HG02870 (cell line): ENCODE data around the gene PLEKHJ1.

Experiments used
- ATAC-seq: cut with Tn5 transposase; IDR thresholded peaks from one replicate; pipeline ENCODE4 v1.9.1; 2021; ENCODE audit warnings: mild to moderate bottlenecking, moderate library complexity; ENCODE audit not compliant: unreplicated experiment

Gene PLEKHJ1

GRCh38 chr19:2237051-2237868, 1.1 kb upstream of the PLEKHJ1 start:
- ATAC-seq = no peak

- ATAC-seq = no peak
Measured at GRCh38 chr19:2236064-2236313, 140 bp downstream of the PLEKHJ1 start.

DNA sequence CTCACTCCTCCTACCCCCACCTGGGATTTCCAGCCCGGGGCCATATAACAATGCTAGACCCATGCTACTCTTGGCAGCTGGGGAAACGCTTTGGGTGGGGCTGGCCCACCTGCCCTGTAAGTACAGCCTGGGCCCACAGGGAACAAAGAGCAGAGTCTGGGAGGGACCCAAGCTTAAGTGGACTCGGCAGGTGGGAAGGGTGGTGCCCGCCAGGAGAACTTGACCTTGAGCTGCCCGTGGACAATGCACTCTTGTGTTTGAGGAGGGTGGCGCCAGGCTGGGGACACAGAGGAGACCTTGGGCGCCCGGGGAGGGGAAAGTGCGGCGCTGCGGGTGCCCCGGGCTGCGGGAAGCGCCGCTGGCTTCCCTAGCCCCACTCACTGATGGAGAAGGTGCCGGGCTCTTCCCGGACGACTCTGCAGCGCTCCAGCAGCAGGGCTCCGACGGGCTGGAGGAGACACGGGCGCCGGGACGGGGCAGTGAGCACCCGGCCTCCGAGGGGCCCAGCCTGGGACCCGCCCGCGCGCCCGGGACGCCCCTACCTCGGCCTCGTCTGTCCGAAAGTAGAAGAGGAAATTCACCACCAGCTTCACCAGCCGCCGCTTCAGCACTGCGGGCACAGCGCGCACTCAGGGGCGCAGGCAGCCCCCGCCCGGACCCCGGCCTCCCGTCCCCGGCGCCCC, 607 bp downstream of the PLEKHJ1 start:
- no peak for ATAC-seq

GRCh38 chr19:2234996-2235380, 1.1 kb downstream of the PLEKHJ1 start:
- no peak for ATAC-seq

GRCh38 chr19:2233601-2234280, 2.4 kb downstream of the PLEKHJ1 start:
- no peak for ATAC-seq

DNA sequence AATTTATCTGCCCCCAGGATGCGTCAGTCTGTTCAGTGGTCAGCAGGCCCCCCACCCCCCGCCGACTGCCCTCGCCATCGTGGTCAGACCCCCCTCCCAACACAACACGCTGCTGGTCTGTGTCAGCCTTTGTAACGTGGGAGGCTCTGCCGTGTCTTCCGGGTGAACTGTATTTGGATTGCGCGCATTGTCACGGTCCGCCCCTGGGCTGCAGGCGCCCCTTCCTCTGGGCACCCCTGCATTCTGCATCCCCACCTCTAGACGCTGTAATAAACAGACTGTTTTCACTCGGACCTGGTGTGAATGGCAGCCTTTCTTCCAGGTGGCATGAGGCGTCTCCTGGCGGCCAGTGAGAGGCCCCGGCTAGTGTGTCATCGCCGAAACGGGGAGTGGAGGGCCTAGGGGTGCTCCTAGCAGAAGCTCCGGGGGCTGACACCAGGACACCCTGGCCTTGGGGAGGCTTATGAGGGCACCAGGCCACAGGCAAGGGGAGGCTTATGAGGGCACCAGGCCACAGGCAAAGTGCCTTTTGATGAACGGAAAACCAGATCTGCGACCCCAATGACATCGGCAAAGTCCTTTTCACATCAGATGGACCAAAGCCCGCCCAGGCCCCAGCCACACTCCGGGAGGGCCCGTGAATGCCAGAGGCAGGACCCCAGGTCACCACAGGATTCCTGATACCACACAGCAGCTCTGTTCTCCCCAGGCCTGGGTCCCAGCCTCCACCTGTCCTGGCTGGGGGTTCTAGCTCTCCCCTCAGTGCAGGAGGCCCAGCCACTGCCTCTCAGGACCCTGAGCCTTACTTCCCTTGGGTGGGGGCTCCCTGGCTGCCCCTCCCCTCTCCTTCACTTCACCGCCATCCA, 3.6 kb downstream of the PLEKHJ1 start:
- no peak for ATAC-seq

- no peak for ATAC-seq
Measured at GRCh38 chr19:2231621-2232221, 4.4 kb downstream of the PLEKHJ1 start.

- ATAC-seq = no peak
Measured at GRCh38 chr19:2230807-2231533, 5.2 kb downstream of the PLEKHJ1 start.

DNA sequence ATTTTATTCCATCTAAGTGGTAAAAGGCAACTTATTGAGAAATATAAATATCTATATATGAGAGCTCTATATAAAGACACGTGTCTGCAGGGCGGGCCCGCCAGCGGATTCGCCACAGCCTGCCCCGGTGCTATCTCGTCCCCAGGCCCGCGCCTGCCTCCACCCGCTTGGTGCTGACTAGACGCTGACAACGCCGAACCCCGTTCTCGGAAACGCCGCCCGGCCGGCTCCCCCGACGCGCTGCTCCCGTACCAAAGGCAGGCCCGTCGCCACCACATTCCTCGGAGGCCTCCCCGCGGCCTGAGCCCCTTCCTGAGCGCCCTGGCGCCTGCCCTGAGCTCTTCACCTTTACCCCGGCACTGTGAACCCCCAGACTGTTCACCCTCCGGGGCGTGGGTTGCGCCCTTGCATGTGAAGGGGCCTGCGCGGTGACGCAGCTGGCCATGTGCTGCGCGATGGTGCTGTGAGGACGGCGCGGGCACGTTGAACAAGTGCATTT, 6.0 kb downstream of the PLEKHJ1 start:
- ATAC-seq = no peak

- ATAC-seq = no peak
Measured at GRCh38 chr19:2229103-2230032, 6.8 kb downstream of the PLEKHJ1 start.

DNA sequence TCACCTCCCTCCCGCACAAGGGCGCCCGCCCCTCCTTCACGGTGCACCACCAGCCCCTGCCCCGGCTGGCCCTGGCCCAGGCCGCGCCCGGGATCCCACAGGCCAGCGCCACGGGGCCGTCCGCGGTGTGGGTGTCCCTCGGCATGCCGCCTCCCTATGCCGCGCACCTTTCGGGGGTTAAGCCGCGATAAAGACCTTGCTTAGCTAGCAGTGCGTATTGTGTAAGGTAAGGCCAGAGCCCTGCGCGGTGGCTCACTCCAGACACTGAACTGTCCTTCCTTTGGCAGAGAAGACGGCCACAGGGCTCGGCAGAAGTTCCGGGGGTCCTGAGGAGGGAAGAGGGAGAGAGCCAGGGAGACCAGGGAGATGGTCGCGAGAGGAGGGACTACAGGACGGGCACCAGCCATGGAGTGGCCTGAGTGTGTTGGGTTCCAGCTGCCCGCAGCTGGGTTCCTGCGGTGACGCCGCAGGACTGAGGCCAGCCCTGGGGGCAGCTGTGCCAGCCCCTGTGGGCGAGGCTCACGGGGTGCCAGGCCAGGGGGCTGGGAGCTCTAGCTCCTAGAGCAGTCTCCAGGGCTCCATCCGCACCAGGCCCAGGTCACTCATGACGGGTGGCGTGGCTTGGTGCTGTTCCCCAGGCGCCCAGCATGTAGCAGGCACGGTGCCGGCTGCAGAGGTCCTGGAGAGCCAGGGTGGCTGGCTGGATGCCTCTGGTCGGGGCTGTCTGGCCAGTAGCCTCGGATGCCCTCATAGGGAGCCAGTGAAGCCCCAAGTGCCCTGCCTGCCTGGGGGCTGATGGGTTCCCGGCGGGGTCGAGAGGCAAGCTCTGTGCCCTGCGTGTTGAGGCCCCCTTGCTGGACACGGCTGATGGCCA, 7.7 kb downstream of the PLEKHJ1 start:
- no peak for ATAC-seq

- no peak for ATAC-seq
Measured at GRCh38 chr19:2227415-2228156, 8.5 kb downstream of the PLEKHJ1 start.

GRCh38 chr19:2226840-2227360, 9.2 kb downstream of the PLEKHJ1 start:
- ATAC-seq = no peak

DNA sequence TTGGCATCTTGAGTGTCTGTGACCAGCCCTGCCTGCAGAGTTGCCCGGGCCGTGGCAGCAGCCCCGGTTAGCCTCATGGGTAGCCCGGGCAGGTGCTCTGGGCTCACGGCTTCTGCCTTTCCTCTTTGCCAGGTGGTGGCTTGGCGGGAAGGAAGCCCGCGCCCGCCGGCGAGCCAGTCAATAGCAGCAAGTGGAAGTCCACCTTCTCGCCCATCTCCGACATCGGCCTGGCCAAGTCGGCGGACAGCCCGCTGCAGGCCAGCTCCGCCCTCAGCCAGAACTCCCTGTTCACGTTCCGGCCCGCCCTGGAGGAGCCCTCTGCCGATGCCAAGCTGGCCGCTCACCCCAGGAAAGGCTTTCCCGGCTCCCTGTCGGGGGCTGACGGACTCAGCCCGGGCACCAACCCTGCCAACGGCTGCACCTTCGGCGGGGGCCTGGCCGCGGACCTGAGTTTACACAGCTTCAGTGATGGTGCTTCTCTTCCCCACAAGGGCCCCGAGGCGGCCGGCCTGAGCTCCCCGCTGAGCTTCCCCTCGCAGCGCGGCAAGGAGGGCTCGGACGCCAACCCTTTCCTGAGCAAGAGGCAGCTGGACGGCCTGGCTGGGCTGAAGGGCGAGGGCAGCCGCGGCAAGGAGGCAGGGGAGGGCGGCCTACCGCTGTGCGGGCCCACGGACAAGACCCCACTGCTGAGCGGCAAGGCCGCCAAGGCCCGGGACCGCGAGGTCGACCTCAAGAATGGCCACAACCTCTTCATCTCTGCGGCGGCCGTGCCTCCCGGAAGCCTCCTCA, 9.9 kb downstream of the PLEKHJ1 start:
- ATAC-seq = no peak

DNA sequence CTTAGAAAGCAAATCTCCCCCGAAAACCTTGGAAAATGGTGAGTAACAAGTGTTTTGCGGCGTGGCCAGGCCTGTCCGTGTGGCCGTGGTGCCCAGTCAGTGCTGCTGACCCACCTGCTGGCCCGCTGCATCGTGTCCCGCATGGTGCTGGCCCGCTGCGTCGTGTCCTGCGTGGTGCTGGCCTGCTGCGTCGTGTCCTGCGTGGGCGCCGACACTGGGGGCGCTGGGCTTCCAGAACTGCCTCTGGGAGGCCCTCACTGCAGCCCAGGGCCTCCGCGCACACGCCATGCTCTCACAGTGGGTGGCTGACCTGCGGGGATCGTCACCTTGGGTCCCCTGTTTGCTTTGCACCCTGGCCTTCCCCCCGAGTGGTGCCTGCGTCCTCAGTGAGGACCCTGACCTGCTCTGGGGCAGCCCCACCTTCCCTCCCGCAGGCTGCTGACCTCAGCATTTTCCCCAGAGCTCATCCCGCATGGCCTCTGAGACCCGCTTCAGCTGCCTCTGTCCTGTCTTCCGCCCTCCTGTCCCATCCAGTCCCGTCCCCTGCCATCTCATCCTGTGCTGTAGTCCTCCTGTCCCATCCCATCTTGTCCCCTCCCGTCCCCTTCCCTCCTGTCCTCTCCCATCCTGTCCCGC, 10.6 kb downstream of the PLEKHJ1 start:
- no peak for ATAC-seq
